Neural progenitor cell (in vitro differentiated cells): Measurements from ENCODE around the gene AKAP6. TPM values are rescaled to one million over a fixed set of nuclear protein-coding genes. Genes with fewer than 3 reads are reported as not detected.

Experiments used
- DNase-seq: peaks from one replicate; pipeline ENCODE4 v3.0.0-alpha.2; 2016; ENCODE audit warnings: low spot score
- H2AFZ ChIP-seq: fragments of 200-600 bp; sonication (generic); replicated peaks from 2 replicates; pipeline ENCODE4 v1.6.1; 2016; ENCODE audit warnings: antibody characterized with exemption
- H3F3A ChIP-seq: fragments of 200-600 bp; sonication (generic); 2 replicates; pipeline ENCODE4 v1.6.1; 2016; ENCODE audit warnings: antibody characterized with exemption, low read depth
- H3K27ac ChIP-seq: fragments of 200-600 bp; sonication (generic); 2 replicates; pipeline ENCODE4 v1.5.1; 2016; ENCODE audit warnings: mild to moderate bottlenecking
- H3K27me3 ChIP-seq: fragments of 200-600 bp; sonication (generic); 2 replicates; pipeline ENCODE4 v1.6.1; 2016; ENCODE audit warnings: mild to moderate bottlenecking, moderate library complexity
- H3K36me3 ChIP-seq: fragments of 200-600 bp; sonication (generic); 2 replicates; pipeline ENCODE4 v1.5.1; 2016
- H3K4me1 ChIP-seq: fragments of 200-600 bp; sonication (generic); 2 replicates; pipeline ENCODE4 v1.6.1; 2016; ENCODE audit warnings: mixed run types
- H3K4me2 ChIP-seq: fragments of 200-600 bp; sonication (generic); 2 replicates; pipeline ENCODE4 v1.6.1; 2016
- H3K4me3 ChIP-seq: fragments of 200-600 bp; sonication (generic); 2 replicates; pipeline ENCODE4 v1.5.1; 2016
- H3K79me2 ChIP-seq: fragments of 200-600 bp; sonication (generic); 2 replicates; pipeline ENCODE4 v1.6.1; 2016; ENCODE audit warnings: low read depth
- H3K9ac ChIP-seq: fragments of 200-600 bp; sonication (generic); 2 replicates; pipeline ENCODE4 v1.6.1; 2016
- H3K9me3 ChIP-seq: fragments of 200-600 bp; sonication (generic); 2 replicates; pipeline ENCODE4 v1.5.1; 2016; ENCODE audit warnings: low read depth
- H4K20me1 ChIP-seq: fragments of 200-600 bp; sonication (generic); 2 replicates; pipeline ENCODE4 v1.6.1; 2016; ENCODE audit warnings: low read depth
- H3K27ac Mint-ChIP-seq: 3 replicates; pipeline ENCODE4 v1.8.0; 2021; ENCODE audit warnings: mixed read lengths
- H3K27me3 Mint-ChIP-seq: 2 replicates; pipeline ENCODE4 v1.8.0; 2022; ENCODE audit warnings: low read depth, mild to moderate bottlenecking, inconsistent platforms, moderate library complexity, mixed read lengths; ENCODE audit not compliant: insufficient read depth
- H3K36me3 Mint-ChIP-seq: 3 replicates; pipeline ENCODE4 v1.8.0; 2021; ENCODE audit warnings: mixed read lengths
- H3K4me1 Mint-ChIP-seq: 3 replicates; pipeline ENCODE4 v1.8.0; 2021; ENCODE audit warnings: mixed read lengths
- H3K4me3 Mint-ChIP-seq: 3 replicates; pipeline ENCODE4 v1.8.0; 2021; ENCODE audit warnings: mild to moderate bottlenecking, moderate library complexity, mixed read lengths
- H3K9me3 Mint-ChIP-seq: 3 replicates; pipeline ENCODE4 v1.8.0; 2020; ENCODE audit warnings: mixed read lengths
- CTCF ChIP-seq: fragments of 200-600 bp; sonication (generic); IDR thresholded peaks from 2 replicates; pipeline ENCODE4 v1.5.1; 2017; ENCODE audit warnings: antibody characterized with exemption, mild to moderate bottlenecking
- EZH2 ChIP-seq: fragments of 200-600 bp; sonication (generic); IDR thresholded peaks from 2 replicates; pipeline ENCODE4 v1.6.1; 2017; ENCODE audit warnings: antibody characterized with exemption, mild to moderate bottlenecking, moderate library complexity
- EZH2phosphoT487 ChIP-seq: fragments of 200-600 bp; sonication (generic); IDR thresholded peaks from 2 replicates; pipeline ENCODE4 v1.6.1; 2017; ENCODE audit warnings: antibody characterized with exemption
- total RNA-seq: library from RNA; depleted of rRNA; stranded (reverse); fragments of >200 nt; gene quantifications from 2 replicates; pipeline ENCODE4 v1.2.3, GENCODE V29; 2015; ENCODE audit warnings: low replicate concordance

The AKAP6 gene
- total RNA-seq, 1 donor from 2014 or later: 3.7 TPM

GRCh38 chr14:32469388-32470160 is 140.5 kb downstream of the AKAP6 start:
- Histone ChIP-seq H3K4me1 (peaks cover 8% of the 10 kb centered on the region), H3K9ac (no peak overlapping the region), H3F3A (no peaks in the 10 kb centered on the region), H3K79me2 (no peaks in the 10 kb centered on the region), H2AFZ (no peak overlapping the region), H3K36me3 (no peaks in the 10 kb centered on the region), H3K4me3 (no peak overlapping the region), H3K9me3 (no peaks in the 10 kb centered on the region), H3K4me2 (no peak overlapping the region), H3K27me3 (no peaks in the 10 kb centered on the region), H4K20me1 (no peaks in the 10 kb centered on the region), H3K27ac (no peak overlapping the region)
- peaks cover 27% of the 10 kb centered on the region for H3K4me1 Mint-ChIP-seq
- peaks cover 7% of the 10 kb centered on the region for H3K9me3 Mint-ChIP-seq
- no peak for TF ChIP-seq EZH2phosphoT487
- peak; percentile 78 for TF ChIP-seq CTCF
- DNase-seq: peak; percentile 49
- no peaks in the 10 kb centered on the region for H3K36me3 Mint-ChIP-seq
- H3K4me3 Mint-ChIP-seq: no peak overlapping the region
- no peak overlapping the region for H3K27ac Mint-ChIP-seq
- H3K27me3 Mint-ChIP-seq: no peaks in the 10 kb centered on the region

- Mint-ChIP-seq H3K27me3 (no peaks in the 10 kb centered on the region), H3K36me3 (no peaks in the 10 kb centered on the region), H3K9me3 (peaks cover 5% of the 10 kb centered on the region), H3K4me1 (peaks cover 27% of the 10 kb centered on the region), H3K4me3 (no peak overlapping the region), H3K27ac (no peak overlapping the region)
- no peaks in the 10 kb centered on the region for H3K79me2 ChIP-seq
- H3K4me3 ChIP-seq: no peak overlapping the region
- no peak overlapping the region for H2AFZ ChIP-seq
- H3K36me3 ChIP-seq: no peaks in the 10 kb centered on the region
- TF ChIP-seq CTCF (no peak), EZH2 (no peak), EZH2phosphoT487 (no peak)
- no peaks in the 10 kb centered on the region for H3K9me3 ChIP-seq
- peaks cover 8% of the 10 kb centered on the region for H3K4me1 ChIP-seq
- no peak overlapping the region for H3K27ac ChIP-seq
- H3F3A ChIP-seq: no peaks in the 10 kb centered on the region
- no peak overlapping the region for H3K9ac ChIP-seq
- H4K20me1 ChIP-seq: no peaks in the 10 kb centered on the region
- H3K4me2 ChIP-seq: no peak overlapping the region
- DNase-seq: no peak
- H3K27me3 ChIP-seq: no peaks in the 10 kb centered on the region
Measured at GRCh38 chr14:32470161-32470715, 141.1 kb downstream of the AKAP6 start.

GRCh38 chr14:32471181-32471580 is 142.1 kb downstream of the AKAP6 start:
- Histone ChIP-seq H3K9ac (no peak overlapping the region), H3K27ac (no peak overlapping the region), H3K4me3 (no peak overlapping the region), H2AFZ (no peak overlapping the region), H3K36me3 (no peaks in the 10 kb centered on the region), H3K27me3 (no peaks in the 10 kb centered on the region), H3K4me1 (peaks cover 8% of the 10 kb centered on the region), H3K4me2 (no peak overlapping the region), H4K20me1 (no peaks in the 10 kb centered on the region), H3F3A (no peaks in the 10 kb centered on the region), H3K79me2 (no peaks in the 10 kb centered on the region), H3K9me3 (no peaks in the 10 kb centered on the region)
- DNase-seq: no peak
- TF ChIP-seq EZH2phosphoT487 (no peak), EZH2 (no peak), CTCF (no peak)
- Mint-ChIP-seq H3K36me3 (no peaks in the 10 kb centered on the region), H3K9me3 (no peaks in the 10 kb centered on the region), H3K27ac (no peak overlapping the region), H3K4me3 (no peak overlapping the region), H3K27me3 (no peaks in the 10 kb centered on the region), H3K4me1 (peaks cover 27% of the 10 kb centered on the region)
